ENCODE data around the gene PMS2.

Gene PMS2

DNA sequence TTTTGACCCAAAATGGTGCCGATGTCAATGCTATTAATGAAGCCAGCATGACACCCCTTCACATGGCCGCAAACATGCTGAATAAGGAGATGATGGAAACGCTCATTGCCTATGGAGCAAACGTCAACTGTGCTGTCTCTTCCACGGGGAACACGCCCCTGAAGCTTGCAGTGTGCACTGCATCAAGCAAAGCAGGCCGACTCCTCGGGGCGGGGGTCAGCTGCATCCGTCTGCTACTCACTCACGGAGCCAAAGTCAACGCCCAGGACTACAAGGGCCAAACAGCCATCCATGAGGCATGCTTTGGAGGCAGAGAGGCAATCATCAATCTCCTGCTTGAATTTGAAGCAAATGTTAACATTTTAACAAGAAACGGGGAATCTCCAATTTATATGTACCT, 26.8 kb upstream of the PMS2 start:
- no peak overlapping the region for H3K4me3 ChIP-seq (ENCODE audit: low read depth, low read length)
- H3K36me3 ChIP-seq (ENCODE audit: control insufficient read depth, insufficient read depth, low read length) = peaks cover 2% of the 10 kb centered on the region
- H3K9me3 ChIP-seq (ENCODE audit: control insufficient read depth, low read length) = no peaks in the 10 kb centered on the region
- H3K27ac ChIP-seq = no peak overlapping the region
- no peak for TF ChIP-seq CTCF (IDR thresholded peaks at IDR 0.05)
- H2AFZ ChIP-seq = no peak overlapping the region
- H3K27me3 ChIP-seq (ENCODE audit: control insufficient read depth, insufficient read depth, low read length) = no peaks in the 10 kb centered on the region
- H3K4me1 ChIP-seq = peaks cover 6% of the 10 kb centered on the region
- H3K9ac ChIP-seq = no peak overlapping the region
- peaks cover 16% of the 10 kb centered on the region for H3K79me2 ChIP-seq
- no peak overlapping the region for H3K4me2 ChIP-seq (ENCODE audit: low read length)

- H3K79me2 ChIP-seq = peaks cover 16% of the 10 kb centered on the region
- peaks cover 6% of the 10 kb centered on the region for H3K4me1 ChIP-seq
- no peaks in the 10 kb centered on the region for H3K27me3 ChIP-seq (ENCODE audit: control insufficient read depth, insufficient read depth, low read length)
- no peaks in the 10 kb centered on the region for H3K9me3 ChIP-seq (ENCODE audit: control insufficient read depth, low read length)
- no peak overlapping the region for H3K27ac ChIP-seq
- no peak overlapping the region for H3K4me3 ChIP-seq (ENCODE audit: low read depth, low read length)
- no peak overlapping the region for H3K4me2 ChIP-seq (ENCODE audit: low read length)
- no peak for TF ChIP-seq CTCF (IDR thresholded peaks at IDR 0.05)
- no peak overlapping the region for H2AFZ ChIP-seq
- H3K36me3 ChIP-seq (ENCODE audit: control insufficient read depth, insufficient read depth, low read length) = peaks cover 2% of the 10 kb centered on the region
- no peak overlapping the region for H3K9ac ChIP-seq
Measured at GRCh38 chr7:6035165-6035564, 26.3 kb upstream of the PMS2 start.

DNA sequence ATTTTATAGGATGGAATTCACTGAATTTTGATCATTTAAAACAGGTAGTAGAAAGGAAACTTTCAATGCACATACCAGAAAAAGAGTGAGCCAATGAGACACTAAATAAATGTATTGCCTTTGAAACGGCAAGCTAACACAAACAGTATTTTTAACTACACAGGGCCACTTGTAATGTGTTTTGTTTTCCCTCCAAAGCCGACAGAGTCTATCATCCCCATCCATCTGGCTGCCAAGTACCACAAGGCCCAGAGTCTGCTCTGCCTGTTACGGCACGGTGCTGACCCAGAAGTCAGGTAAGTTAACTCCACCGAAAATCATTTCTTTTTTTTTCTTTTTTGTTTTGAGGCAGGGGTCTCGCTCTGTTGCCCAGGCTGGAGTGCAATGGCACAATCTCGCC, 23.8 kb upstream of the PMS2 start:
- peaks cover 2% of the 10 kb centered on the region for H3K36me3 ChIP-seq (ENCODE audit: control insufficient read depth, insufficient read depth, low read length)
- no peak overlapping the region for H3K9ac ChIP-seq
- TF ChIP-seq CTCF (IDR thresholded peaks at IDR 0.05) = no peak
- H3K4me2 ChIP-seq (ENCODE audit: low read length) = no peak overlapping the region
- no peak overlapping the region for H2AFZ ChIP-seq
- H3K9me3 ChIP-seq (ENCODE audit: control insufficient read depth, low read length) = no peaks in the 10 kb centered on the region
- H3K27me3 ChIP-seq (ENCODE audit: control insufficient read depth, insufficient read depth, low read length) = no peaks in the 10 kb centered on the region
- peaks cover 6% of the 10 kb centered on the region for H3K4me1 ChIP-seq
- no peak overlapping the region for H3K27ac ChIP-seq
- H3K4me3 ChIP-seq (ENCODE audit: low read depth, low read length) = no peak overlapping the region
- peaks cover 21% of the 10 kb centered on the region for H3K79me2 ChIP-seq

DNA sequence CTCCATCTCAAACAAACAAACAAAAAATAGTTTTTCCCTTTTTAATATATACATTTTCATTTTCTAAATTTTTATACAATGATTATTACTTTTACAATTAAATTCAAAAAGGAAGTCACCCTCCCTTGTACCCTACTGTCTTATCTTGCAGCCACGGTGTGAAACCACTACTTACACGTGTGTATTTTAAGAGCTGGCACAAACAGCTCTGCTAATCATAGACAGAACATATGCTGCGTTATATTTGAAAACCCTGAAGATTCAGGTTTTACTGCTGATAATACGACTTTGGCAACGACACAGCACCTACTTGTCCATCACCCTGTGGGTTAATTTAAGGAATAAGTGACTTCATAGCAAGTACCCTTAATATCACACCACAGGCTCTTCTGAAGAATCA, 23.3 kb upstream of the PMS2 start:
- H3K9me3 ChIP-seq (ENCODE audit: control insufficient read depth, low read length) = no peaks in the 10 kb centered on the region
- no peak overlapping the region for H3K27ac ChIP-seq
- no peak overlapping the region for H3K4me2 ChIP-seq (ENCODE audit: low read length)
- H3K36me3 ChIP-seq (ENCODE audit: control insufficient read depth, insufficient read depth, low read length) = peaks cover 2% of the 10 kb centered on the region
- H3K79me2 ChIP-seq = peaks cover 23% of the 10 kb centered on the region
- no peak for TF ChIP-seq CTCF (IDR thresholded peaks at IDR 0.05)
- H2AFZ ChIP-seq = no peak overlapping the region
- peaks cover 6% of the 10 kb centered on the region for H3K4me1 ChIP-seq
- no peaks in the 10 kb centered on the region for H3K27me3 ChIP-seq (ENCODE audit: control insufficient read depth, insufficient read depth, low read length)
- H3K9ac ChIP-seq = no peak overlapping the region
- no peak overlapping the region for H3K4me3 ChIP-seq (ENCODE audit: low read depth, low read length)

DNA sequence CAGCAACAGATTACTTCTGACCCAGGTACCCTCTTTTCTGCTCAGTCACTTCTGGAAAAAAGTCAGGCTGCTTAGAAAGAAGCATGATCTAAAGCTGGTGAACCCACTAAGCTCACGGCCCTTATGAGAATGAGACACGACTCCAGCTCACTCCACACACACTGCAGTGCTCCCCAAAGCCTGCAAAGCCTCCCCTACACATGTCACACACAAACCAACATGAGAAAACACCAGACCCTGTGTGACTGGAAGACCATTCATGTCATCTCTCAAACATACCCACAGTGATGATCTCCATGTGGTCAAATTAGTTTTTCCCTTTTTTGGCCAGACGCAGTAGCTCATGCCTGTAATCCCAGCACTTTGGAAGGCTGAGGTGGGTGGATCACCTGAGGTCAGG, 22.7 kb upstream of the PMS2 start:
- Histone ChIP-seq H3K9ac (no peak overlapping the region), H3K9me3 (ENCODE audit: control insufficient read depth, low read length) (no peaks in the 10 kb centered on the region), H3K27me3 (ENCODE audit: control insufficient read depth, insufficient read depth, low read length) (no peaks in the 10 kb centered on the region), H3K27ac (no peak overlapping the region), H2AFZ (no peak overlapping the region), H3K79me2 (peaks cover 27% of the 10 kb centered on the region), H3K36me3 (ENCODE audit: control insufficient read depth, insufficient read depth, low read length) (peaks cover 2% of the 10 kb centered on the region), H3K4me2 (ENCODE audit: low read length) (no peak overlapping the region), H3K4me3 (ENCODE audit: low read depth, low read length) (no peak overlapping the region), H3K4me1 (peaks cover 6% of the 10 kb centered on the region)
- no peak for TF ChIP-seq CTCF (IDR thresholded peaks at IDR 0.05)

All from parathyroid adenoma (tissue), 2 donors.